BJ (cell line): ENCODE data around the gene TRAT1. TPM values are rescaled to one million over a fixed set of nuclear protein-coding genes. Genes with fewer than 3 reads are reported as not detected.

Source experiments
- CTCF ChIA-PET: fragments of 350-600 bp; formaldehyde crosslinking; extraction: SDS; loops from one replicate; lab custom pipeline; 2021; ENCODE audit warnings: antibody characterized with exemption, inconsistent platforms; lab: Yijun Ruan, JAX
- POLR2A ChIA-PET: fragments of 300-600 bp; sonication (Branson Sonifier 250); formaldehyde crosslinking; extraction: SDS; loops from one replicate; lab custom pipeline; 2021; ENCODE audit warnings: antibody characterized with exemption; lab: Charles Lee
- DNase-seq: peaks from one replicate; pipeline ENCODE4 v3.0.0-alpha.2; 2011; ENCODE audit warnings: low read depth
- H3K27me3 ChIP-seq: 2 replicates; pipeline ENCODE4 v1.6.0; 2011; ENCODE audit warnings: low read length; ENCODE audit not compliant: control insufficient read depth, insufficient read depth
- H3K36me3 ChIP-seq: 2 replicates; pipeline ENCODE4 v1.5.1; 2011; ENCODE audit warnings: low read length; ENCODE audit not compliant: control insufficient read depth, insufficient read depth
- H3K4me3 ChIP-seq: 2 replicates; pipeline ENCODE4 v1.5.1; 2011; ENCODE audit warnings: low read depth, mild to moderate bottlenecking, control low read depth, low read length
- CTCF ChIP-seq: IDR thresholded peaks from 2 replicates; pipeline ENCODE4 v1.5.1; 2011; ENCODE audit warnings: low read depth, mild to moderate bottlenecking, control low read depth, inconsistent platforms, low read length, moderate library complexity; ENCODE audit not compliant: insufficient read depth
- polyA plus RNA-seq: library from polyadenylated mRNA; depleted of rRNA; stranded (reverse); fragments of >200 nt; gene quantifications from 2 replicates; pipeline ENCODE4 v1.2.3, GENCODE V29; 2011; rRNA removed

TRAT1 gene
- polyA plus RNA-seq, 1 experiment = not detected

- Histone ChIP-seq H3K36me3 (no peaks in the 10 kb centered on the region), H3K4me3 (no peak overlapping the region), H3K27me3 (no peaks in the 10 kb centered on the region)
- no peak for DNase-seq
- ChIA-PET CTCF (no interaction called here), POLR2A (no interaction called here)
- no peak for TF ChIP-seq CTCF
Observed at GRCh38 chr3:108887777-108888176, 65.2 kb downstream of the TRAT1 start.

DNA sequence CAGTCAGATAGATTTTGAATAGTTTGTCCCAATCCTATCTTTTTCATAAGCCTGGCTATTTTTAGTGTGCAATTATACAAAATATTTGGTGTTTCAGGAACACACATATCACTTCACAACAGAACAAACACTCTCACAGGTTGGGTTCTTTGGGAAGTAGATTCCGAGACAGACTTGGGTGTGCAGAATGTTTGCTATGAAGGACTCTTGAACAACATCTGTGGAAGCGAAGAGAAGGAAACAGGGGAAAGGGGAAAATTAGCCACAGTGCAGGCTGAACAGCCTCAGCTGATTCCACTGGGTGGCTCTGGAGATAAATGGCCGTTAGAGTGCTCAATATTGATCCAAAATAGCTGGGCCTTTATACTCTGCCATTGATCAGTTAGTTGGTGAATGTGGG lies 69.2 kb downstream of the TRAT1 start:
- TF ChIP-seq CTCF = no peak
- Histone ChIP-seq H3K36me3 (no peaks in the 10 kb centered on the region), H3K27me3 (no peaks in the 10 kb centered on the region), H3K4me3 (no peak overlapping the region)
- CTCF ChIA-PET = interaction anchor here (1.3 kb wide), 1 partner anchor 23 kb away, joined by 4 read pairs; no protein-coding TSS in a partner anchor
- DNase-seq = no peak
- POLR2A ChIA-PET = no interaction called here

DNA sequence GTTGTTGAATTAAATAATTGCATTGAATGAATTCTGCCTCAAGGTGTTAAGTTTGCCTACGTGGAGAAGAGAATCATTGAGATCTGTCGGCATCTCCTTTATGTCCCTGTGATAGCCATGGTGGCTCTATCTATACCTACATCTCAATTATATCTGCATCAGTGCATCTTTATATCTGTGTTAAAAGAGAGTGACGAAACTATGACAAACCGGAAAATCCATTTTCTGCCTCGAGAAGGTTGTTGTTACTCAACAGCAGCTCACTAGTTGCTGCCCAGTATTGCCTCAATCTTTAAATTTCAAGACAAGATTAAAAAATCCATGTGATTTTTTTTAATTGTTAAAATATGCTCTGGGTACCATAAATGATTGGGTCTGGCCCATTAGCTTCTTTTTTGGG lies 72.4 kb downstream of the TRAT1 start:
- no peak for TF ChIP-seq CTCF
- H3K4me3 ChIP-seq = no peak overlapping the region
- no peaks in the 10 kb centered on the region for H3K27me3 ChIP-seq
- no peaks in the 10 kb centered on the region for H3K36me3 ChIP-seq
- ChIA-PET POLR2A (no interaction called here), CTCF (interaction anchor here (3.1 kb wide), 1 partner anchor 20 kb away, joined by 9 read pairs; no protein-coding TSS in a partner anchor)
- DNase-seq = no peak

DNA sequence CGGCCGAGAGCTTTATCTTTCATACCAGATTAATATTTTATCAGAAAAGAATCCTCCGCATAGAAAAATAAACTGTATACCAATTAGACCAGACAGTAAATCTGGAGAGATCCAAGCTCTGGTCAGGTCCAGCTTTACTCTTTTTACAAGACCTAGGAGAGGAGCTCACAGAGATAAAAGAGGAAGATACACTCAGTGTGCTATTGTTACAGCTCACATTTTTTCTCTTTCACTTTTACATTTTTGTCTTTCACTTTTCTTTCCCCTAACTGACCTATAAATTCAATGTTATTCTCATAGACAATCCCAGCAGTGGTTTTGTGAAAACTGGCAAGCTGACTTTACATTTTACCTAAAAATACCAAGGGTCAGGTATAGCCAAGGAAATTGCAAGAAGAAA lies 75.3 kb downstream of the TRAT1 start:
- Histone ChIP-seq H3K27me3 (no peaks in the 10 kb centered on the region), H3K36me3 (no peaks in the 10 kb centered on the region), H3K4me3 (no peak overlapping the region)
- no peak for DNase-seq
- ChIA-PET CTCF (no interaction called here), POLR2A (no interaction called here)
- TF ChIP-seq CTCF = no peak

GRCh38 chr3:108899530-108899929 lies 76.9 kb downstream of the TRAT1 start:
- no peaks in the 10 kb centered on the region for H3K27me3 ChIP-seq
- no peak overlapping the region for H3K4me3 ChIP-seq
- ChIA-PET POLR2A (no interaction called here), CTCF (interaction anchor here (1.9 kb wide), 1 partner anchor 16 kb away, joined by 8 read pairs; no protein-coding TSS in a partner anchor)
- TF ChIP-seq CTCF = no peak
- DNase-seq = no peak
- no peaks in the 10 kb centered on the region for H3K36me3 ChIP-seq

Other genes with a start within 250 kb of the TRAT1 start
- 8.9 and 17.3 TPM in 2 replicates for gene CIP2A, start 233.3 kb upstream of the TRAT1 start, polyA plus RNA-seq
- 5.4 and 8.7 TPM in 2 replicates for gene DZIP3, start 233.1 kb upstream of the TRAT1 start, polyA plus RNA-seq
- gene RETNLB, start 65.4 kb upstream of the TRAT1 start, polyA plus RNA-seq = not detected in 2 replicates
- gene GUCA1C, start 131.1 kb downstream of the TRAT1 start, polyA plus RNA-seq = not detected in 2 replicates